Motor neuron (in vitro differentiated cells): ENCODE data around the gene SNRPA1. TPM values are rescaled to one million over a fixed set of nuclear protein-coding genes. Genes with fewer than 3 reads are reported as not detected.

Experiments
- ATAC-seq, 8 experiments: fragments of 200-7000 bp; cut with Tn5 transposase; replicated peaks in 6 of 8; 2 replicates each; pipeline ENCODE4 v1.8.0; 2021; ENCODE audit warnings: mild to moderate bottlenecking in 8 of 8, moderate library complexity in 8 of 8
- H3K27ac ChIP-seq, 2 donors: fragments of 250-450 bp; sonication (Bioruptor Pico); 2 replicates each; pipeline ENCODE4 v1.9.0; 2021; ENCODE audit warnings: antibody characterized with exemption in 2 of 2, mild to moderate bottlenecking in 2 of 2, moderate library complexity in 1 of 2
- H3K4me1 ChIP-seq, 2 donors: fragments of 250-450 bp; sonication (Bioruptor Pico); replicated peaks in 1 of 2; 2 replicates each; pipeline ENCODE4 v1.6.1; 2021; ENCODE audit warnings: antibody characterized with exemption in 2 of 2, mild to moderate bottlenecking in 2 of 2, moderate library complexity in 1 of 2
- H3K4me3 ChIP-seq, 5 donors: fragments of 250-450 bp; sonication (Bioruptor Pico); 2 replicates each; pipeline ENCODE4 v1.9.0; 2021; ENCODE audit warnings: antibody characterized with exemption in 5 of 5, mild to moderate bottlenecking in 5 of 5, moderate library complexity in 4 of 5
- WGBS, 10 experiments: fragments of 450-650 bp; shearing (Covaris generic); methylation state at CpG; one replicate each; pipeline ENCODE4 v1.0.0; 2022; 5-methylcytosine and 5-hydroxymethylcytosine counted together
- in situ Hi-C, 9 experiments: fragments of 400-800 bp; cut with MboI; loops; one replicate each; pipeline ENCODE4 v1.15.0; 2021; ENCODE audit warnings: low sequenced_read_pairs in 9 of 9, low pct_unique_long_range_greater_than_20kb in 2 of 9; ENCODE audit not compliant: unreplicated experiment in 9 of 9
- total RNA-seq, 8 experiments: library from RNA; unstranded; fragments of 300-600 nt; gene quantifications; 2 replicates each; pipeline versions ENCODE4 v1.2.3 to v1.2.4, GENCODE V29; 2022

The SNRPA1 gene
- total RNA-seq, 8 experiments from 2014 or later: 30.9 to 101 (median 68.4) TPM

DNA sequence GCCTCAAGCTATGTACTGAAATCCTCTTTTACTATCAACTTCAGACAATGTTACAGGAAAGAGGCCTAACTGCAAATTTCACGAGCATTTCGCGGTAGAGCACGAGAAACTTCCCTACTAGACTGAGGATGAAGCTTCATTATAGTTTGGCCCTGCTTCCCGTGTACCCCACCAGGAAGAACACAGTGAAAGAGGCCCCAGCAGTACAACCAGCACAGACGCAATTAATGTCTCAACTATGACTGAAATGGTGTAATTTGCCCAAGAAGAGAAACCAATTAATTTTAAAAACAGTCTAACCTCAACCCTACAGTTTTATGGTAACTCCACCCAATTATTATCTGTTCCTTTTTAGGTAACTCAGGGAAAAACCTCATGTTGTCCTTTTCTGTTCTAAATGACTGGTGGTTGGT, 55.3 kb downstream of the SNRPA1 start:
- no peak overlapping the region for H3K4me3 ChIP-seq
- in situ Hi-C loops: no loop called here
- WGBS, 10 experiments: 20 to 100% (median 89%) methylated on average over 1 to 6 of the region's 6 CpGs; no CpG with 5 or more reads in 2 of the 10 experiments
- no peak overlapping the region for H3K27ac ChIP-seq
- peaks cover 10 to 11% of the 10 kb centered on the region in 2 donors for H3K4me1 ChIP-seq
- ATAC-seq: no peak

DNA sequence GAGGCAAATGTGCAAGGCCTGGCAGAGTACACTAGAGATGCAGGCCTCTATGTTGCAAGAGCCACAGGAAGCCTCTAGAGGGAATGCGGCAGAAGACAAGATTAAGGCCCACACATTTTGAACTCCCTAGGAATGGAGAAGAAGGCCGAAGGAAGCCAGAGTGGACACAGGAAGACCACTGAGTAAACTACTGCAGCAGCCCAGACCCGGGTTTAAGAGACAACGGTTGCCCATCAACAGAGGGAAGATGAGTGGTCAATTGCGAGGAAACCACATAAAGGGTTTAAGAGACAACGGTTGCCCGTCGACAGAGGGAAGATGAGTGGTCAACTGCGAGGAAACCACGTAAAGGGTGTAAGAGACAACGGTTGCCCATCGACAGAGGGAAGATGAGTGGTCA, 57.8 kb downstream of the SNRPA1 start:
- H3K4me1 ChIP-seq: peaks cover 6 to 7% of the 10 kb centered on the region in 2 donors
- H3K4me3 ChIP-seq: no peak overlapping the region
- in situ Hi-C loops: no loop called here
- 80 to 100% (median 97%) methylated on average over 3 to 10 of the region's 12 CpGs for WGBS, 10 experiments
- no peak for ATAC-seq
- no peak overlapping the region for H3K27ac ChIP-seq

DNA sequence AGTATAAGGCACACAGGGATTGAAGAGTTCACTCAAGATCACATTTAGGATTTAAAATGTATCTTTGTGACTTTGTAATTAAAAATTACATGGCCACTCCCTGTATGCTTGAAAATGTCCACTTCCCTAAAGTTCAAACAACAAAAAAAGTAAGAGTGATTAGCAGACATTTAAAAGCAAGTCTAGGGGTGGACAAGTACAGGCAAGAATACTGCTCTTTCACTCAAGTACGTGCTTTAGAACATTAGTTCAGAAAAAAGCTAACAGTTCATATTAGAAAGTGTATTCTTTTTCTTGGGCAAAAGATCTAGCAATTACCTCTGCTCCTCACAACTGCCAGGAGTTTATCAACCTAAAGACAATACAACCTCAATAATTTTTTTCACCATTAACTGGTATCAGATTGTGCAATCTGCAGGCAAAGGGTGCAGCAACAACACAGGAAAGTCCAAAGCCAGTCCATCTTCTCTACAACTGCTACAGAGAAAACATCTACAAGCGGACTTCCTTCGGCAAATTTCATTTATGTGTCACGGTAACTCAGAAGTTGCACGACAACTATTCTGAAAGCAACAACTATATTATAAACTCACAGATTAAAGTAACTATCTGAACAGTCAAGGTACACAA, 61.3 kb downstream of the SNRPA1 start:
- in situ Hi-C loops: no loop called here
- no peaks in the 10 kb centered on the region for H3K4me1 ChIP-seq
- 79 to 100% (median 92%) methylated on average over 1 to 5 of the region's 5 CpGs; no CpG with 5 or more reads in 1 of the 10 experiments for WGBS, 10 experiments
- H3K4me3 ChIP-seq: no peak overlapping the region
- H3K27ac ChIP-seq: no peak overlapping the region
- no peak for ATAC-seq

DNA sequence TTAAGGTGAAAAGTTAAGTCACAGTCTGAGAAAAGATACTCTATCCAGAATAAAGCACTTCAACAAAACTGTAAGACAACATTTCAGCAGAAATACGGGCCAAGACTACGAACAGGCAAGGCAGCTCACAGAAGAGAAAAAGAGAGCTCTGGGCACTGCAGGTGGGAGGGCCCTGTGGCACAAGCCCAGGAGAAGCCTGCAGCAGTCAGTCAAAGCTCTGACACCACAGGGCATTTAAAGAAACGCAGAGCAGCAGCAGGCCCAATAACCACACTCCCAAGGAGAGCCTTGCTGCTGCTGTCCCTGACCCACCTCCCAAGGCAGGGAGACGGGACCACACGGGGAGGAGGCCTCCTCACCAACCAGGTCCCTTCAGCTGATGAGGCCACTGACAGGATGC, 62.4 kb downstream of the SNRPA1 start:
- ATAC-seq: peak in 5 of 8 experiments; percentile 22 to 66 (median 46)
- Histone ChIP-seq H3K4me3 (no peak overlapping the region), H3K4me1 (no peaks in the 10 kb centered on the region), H3K27ac (no peak overlapping the region)
- 43 to 100% (median 74%) methylated on average over 2 to 5 of the region's 5 CpGs; no CpG with 5 or more reads in 3 of the 10 experiments for WGBS, 10 experiments
- in situ Hi-C loops: no loop called here

Other genes with a start within 250 kb of the SNRPA1 start
- 10 to 100 TPM; 14.2 to 59.5 (median 20.7) TPM for gene CHSY1, start 43.2 kb downstream of the SNRPA1 start, total RNA-seq
- 100 to 1,000 TPM in 1 of 8 experiments, 10 to 100 TPM in 7; 35.6 to 101 (median 60.3) TPM for gene SELENOS, start 17.8 kb downstream of the SNRPA1 start, total RNA-seq
- 1 to 10 TPM; 1.5 to 9.9 (median 3.7) TPM for gene PCSK6, start 194.5 kb upstream of the SNRPA1 start, total RNA-seq